Keratinocyte (primary cell): ENCODE results near the gene CADM2. TPM values are rescaled to one million over a fixed set of nuclear protein-coding genes. Genes with fewer than 3 reads are reported as not detected.

ENCODE experiments used
- DNase-seq: peaks from one replicate; pipeline ENCODE4 v3.0.0-alpha.2; 2011; ENCODE audit warnings: low read depth, missing footprints, low spot score
- FAIRE-seq: peaks from 2 replicates; lab custom pipeline; 2011; peaks lifted over from hg19 to GRCh38; lab: Jason Lieb, UNC
- H2AFZ ChIP-seq: 2 replicates; pipeline ENCODE4 v1.6.0; 2012; ENCODE audit warnings: low read length, control low read depth, inconsistent platforms; ENCODE audit not compliant: control insufficient read depth
- H3K27ac ChIP-seq: 2 replicates; pipeline ENCODE4 v1.5.1; 2011; ENCODE audit warnings: low read length; ENCODE audit not compliant: control insufficient read depth, insufficient read depth
- H3K27me3 ChIP-seq: 3 replicates; pipeline ENCODE4 v1.6.0; 2011; ENCODE audit warnings: low read length; ENCODE audit not compliant: control insufficient read depth, insufficient read depth; ENCODE audit errors: extremely low read depth
- H3K36me3 ChIP-seq, 2 experiments: 2 replicates in 1 of 2; 3 replicates in 1 of 2; pipeline ENCODE4 v1.5.1; 2011; ENCODE audit warnings: low read length in 2 of 2, mild to moderate bottlenecking in 1 of 2; ENCODE audit not compliant: control insufficient read depth in 2 of 2, insufficient read depth in 2 of 2; ENCODE audit errors: extremely low read depth in 1 of 2
- H3K4me1 ChIP-seq: 3 replicates; pipeline ENCODE4 v1.5.1; 2011; ENCODE audit warnings: low read length; ENCODE audit not compliant: control insufficient read depth, insufficient read depth; ENCODE audit errors: extremely low read depth
- H3K4me2 ChIP-seq: 3 replicates; pipeline ENCODE4 v1.6.0; 2011; ENCODE audit warnings: low read depth, low read length; ENCODE audit not compliant: control insufficient read depth, insufficient read depth; ENCODE audit errors: extremely low read depth
- H3K4me3 ChIP-seq, 3 experiments: fragments of 200-600 bp in 1 of 3; sonication (generic) in 1 of 3; 2 replicates in 2 of 3; 3 replicates in 1 of 3; pipeline ENCODE4 v1.5.1; 2011 to 2016; ENCODE audit warnings: low read length in 3 of 3, mild to moderate bottlenecking in 3 of 3, control low read depth in 2 of 3, inconsistent platforms in 1 of 3, low read depth in 1 of 3, mixed read lengths in 1 of 3, mixed run types in 1 of 3, moderate library complexity in 1 of 3; ENCODE audit not compliant: control insufficient read depth in 2 of 3, insufficient read depth in 2 of 3; ENCODE audit errors: extremely low read depth in 1 of 3
- H3K79me2 ChIP-seq: 2 replicates; pipeline ENCODE4 v1.6.0; 2012; ENCODE audit warnings: low read length; ENCODE audit not compliant: control insufficient read depth, insufficient read depth
- H3K9ac ChIP-seq: 3 replicates; pipeline ENCODE4 v1.6.0; 2011; ENCODE audit warnings: low read length; ENCODE audit not compliant: control insufficient read depth, insufficient read depth; ENCODE audit errors: extremely low read depth
- H3K9me1 ChIP-seq: 3 replicates; pipeline ENCODE4 v1.6.0; 2011; ENCODE audit warnings: low read length; ENCODE audit not compliant: control insufficient read depth, insufficient read depth; ENCODE audit errors: extremely low read depth
- H3K9me3 ChIP-seq: 2 replicates; pipeline ENCODE4 v1.5.1; 2012; ENCODE audit warnings: low read depth, low read length; ENCODE audit not compliant: control insufficient read depth
- H4K20me1 ChIP-seq: 3 replicates; pipeline ENCODE4 v1.6.0; 2011; ENCODE audit warnings: low read length; ENCODE audit not compliant: control insufficient read depth, insufficient read depth; ENCODE audit errors: extremely low read depth
- EZH2 ChIP-seq: IDR thresholded peaks from one replicate; pipeline ENCODE4 v1.6.1; 2012; ENCODE audit warnings: inconsistent platforms, mild to moderate bottlenecking, low read length, moderate library complexity
- dilution Hi-C: fragments of 300-500 bp; cut with MboI; formaldehyde crosslinking; loops from one replicate; pipeline ENCODE4 v1.7.0; 2020; ENCODE audit warnings: low sequenced_read_pairs; ENCODE audit not compliant: extremely low pct_ligation_motif_present
- polyA plus RNA-seq, 5 experiments: library from polyadenylated mRNA; depleted of rRNA in 3 of 5; stranded (reverse) in 3 of 5; stranded (forward) in 1 of 5; unstranded in 1 of 5; fragments of >200 nt; gene quantifications; 1 replicate in 1 of 5; 2 replicates in 3 of 5; 3 replicates in 1 of 5; pipeline versions ENCODE4 v1.2.1 to v1.2.3, GENCODE V29; 2011 to 2012; ENCODE audit warnings: missing spikeins in 2 of 5, low read depth in 1 of 5, low replicate concordance in 1 of 5
- TF ChIP-seq, protein P1 (sequence below), 3 experiments: IDR thresholded peaks in 1 of 3; conservative IDR thresholded peaks in 1 of 3; optimal IDR thresholded peaks in 1 of 3; 2 replicates in 2 of 3; 3 replicates in 1 of 3; pipeline versions ENCODE3 to v1.5.1; 2011; ENCODE audit warnings: low read length in 3 of 3, mild to moderate bottlenecking in 3 of 3, moderate library complexity in 2 of 3, control low read depth in 1 of 3, inconsistent platforms in 1 of 3; ENCODE audit not compliant: insufficient read depth in 2 of 3; ENCODE audit errors: extremely low read depth in 1 of 3

Gene CADM2
- polyA plus RNA-seq, 1 donor (not counting 4 experiments of a cell fraction or from before 2014, with no cell fraction given) = not detected

DNA sequence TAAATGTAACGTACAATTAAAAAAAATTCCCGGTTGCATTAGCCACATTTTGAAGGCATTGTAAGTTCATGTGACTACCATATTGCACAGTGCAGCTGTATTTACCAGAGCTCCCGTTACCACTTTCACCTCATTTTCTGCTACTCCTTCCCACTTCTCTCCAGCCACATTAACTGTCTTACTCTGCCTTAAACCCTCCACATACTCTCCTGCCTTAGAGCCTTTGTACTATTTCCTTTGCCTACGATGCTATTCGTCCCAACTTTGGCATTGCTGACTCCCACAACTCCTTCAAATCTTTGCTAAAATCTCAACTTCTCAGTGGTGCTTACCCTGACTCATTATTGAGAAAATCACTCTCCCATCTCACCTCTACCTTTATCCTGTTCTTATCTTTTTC is 115.2 kb downstream of the CADM2 start:
- no peak for FAIRE-seq
- H3K4me2 ChIP-seq = no peak overlapping the region
- H3K4me1 ChIP-seq = no peaks in the 10 kb centered on the region
- H3K9me1 ChIP-seq = no peaks in the 10 kb centered on the region
- H3K4me3 ChIP-seq = no peak overlapping the region
- no peaks in the 10 kb centered on the region for H4K20me1 ChIP-seq
- dilution Hi-C loops = no loop called here
- no peaks in the 10 kb centered on the region for H3K9me3 ChIP-seq
- H3K36me3 ChIP-seq = no peaks in the 10 kb centered on the region
- H3K79me2 ChIP-seq = no peaks in the 10 kb centered on the region
- no peak overlapping the region for H2AFZ ChIP-seq
- DNase-seq = no peak
- no peaks in the 10 kb centered on the region for H3K27me3 ChIP-seq
- no peak for TF ChIP-seq EZH2
- no peak overlapping the region for H3K9ac ChIP-seq
- no peak overlapping the region for H3K27ac ChIP-seq

DNA sequence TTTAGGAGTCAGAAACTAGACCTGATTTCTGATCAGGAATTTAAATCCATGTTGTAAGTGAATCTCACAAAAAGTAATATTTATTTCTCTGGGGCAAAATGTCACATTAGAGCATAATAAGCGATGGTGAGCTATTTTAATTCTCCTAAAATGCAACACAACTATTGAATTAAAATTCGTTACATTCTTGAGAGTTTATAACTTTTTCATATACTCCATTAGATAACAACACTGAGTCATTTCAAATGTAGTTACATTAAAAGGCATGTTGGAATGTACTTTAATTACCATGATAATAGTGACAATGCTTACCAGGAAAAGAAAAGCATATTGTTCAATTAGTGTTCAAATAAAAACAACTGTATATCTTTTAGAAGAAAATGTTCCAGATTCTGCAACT is 116.9 kb downstream of the CADM2 start:
- Histone ChIP-seq H3K27ac (no peak overlapping the region), H3K27me3 (no peaks in the 10 kb centered on the region), H2AFZ (no peak overlapping the region), H3K9me3 (no peaks in the 10 kb centered on the region), H3K79me2 (no peaks in the 10 kb centered on the region), H3K36me3 (no peaks in the 10 kb centered on the region), H3K4me2 (no peak overlapping the region), H4K20me1 (no peaks in the 10 kb centered on the region), H3K9ac (no peak overlapping the region), H3K4me3 (no peak overlapping the region), H3K4me1 (no peaks in the 10 kb centered on the region), H3K9me1 (no peaks in the 10 kb centered on the region)
- dilution Hi-C loops = no loop called here
- DNase-seq (no peak), FAIRE-seq (no peak)
- no peak for TF ChIP-seq EZH2
- TF ChIP-seq, protein P1, sequence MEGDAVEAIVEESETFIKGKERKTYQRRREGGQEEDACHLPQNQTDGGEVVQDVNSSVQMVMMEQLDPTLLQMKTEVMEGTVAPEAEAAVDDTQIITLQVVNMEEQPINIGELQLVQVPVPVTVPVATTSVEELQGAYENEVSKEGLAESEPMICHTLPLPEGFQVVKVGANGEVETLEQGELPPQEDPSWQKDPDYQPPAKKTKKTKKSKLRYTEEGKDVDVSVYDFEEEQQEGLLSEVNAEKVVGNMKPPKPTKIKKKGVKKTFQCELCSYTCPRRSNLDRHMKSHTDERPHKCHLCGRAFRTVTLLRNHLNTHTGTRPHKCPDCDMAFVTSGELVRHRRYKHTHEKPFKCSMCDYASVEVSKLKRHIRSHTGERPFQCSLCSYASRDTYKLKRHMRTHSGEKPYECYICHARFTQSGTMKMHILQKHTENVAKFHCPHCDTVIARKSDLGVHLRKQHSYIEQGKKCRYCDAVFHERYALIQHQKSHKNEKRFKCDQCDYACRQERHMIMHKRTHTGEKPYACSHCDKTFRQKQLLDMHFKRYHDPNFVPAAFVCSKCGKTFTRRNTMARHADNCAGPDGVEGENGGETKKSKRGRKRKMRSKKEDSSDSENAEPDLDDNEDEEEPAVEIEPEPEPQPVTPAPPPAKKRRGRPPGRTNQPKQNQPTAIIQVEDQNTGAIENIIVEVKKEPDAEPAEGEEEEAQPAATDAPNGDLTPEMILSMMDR (optimal IDR thresholded peaks at IDR 0.05 in 1 of 3, IDR thresholded peaks at IDR 0.05 in 1 of 3, conservative IDR thresholded peaks at IDR 0.05 in 1 of 3; ENCODE audit: extremely low read depth in 1 of 3, insufficient read depth in 2 of 3, low read length in 3 of 3) = no peak

DNA sequence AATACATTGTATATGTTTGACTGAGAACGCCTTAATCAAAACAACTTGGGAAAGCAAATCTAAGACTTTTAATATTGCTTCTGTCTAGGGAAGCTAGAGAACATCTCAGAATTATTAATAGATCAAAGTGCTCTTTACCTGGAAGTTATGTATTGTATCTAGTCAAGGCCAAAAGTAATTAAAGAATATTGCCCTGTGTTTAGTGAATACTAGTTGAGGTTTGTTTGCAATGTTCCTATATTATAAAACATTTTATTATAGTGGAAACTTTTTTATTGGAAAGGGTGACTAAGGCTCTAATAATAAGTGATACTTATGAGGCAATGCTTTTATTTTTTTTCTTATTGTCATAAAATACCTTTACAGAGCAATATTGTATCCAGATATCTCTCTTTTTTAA is 118.2 kb downstream of the CADM2 start:
- H3K36me3 ChIP-seq = no peaks in the 10 kb centered on the region
- H3K9ac ChIP-seq = no peak overlapping the region
- no peaks in the 10 kb centered on the region for H4K20me1 ChIP-seq
- H3K9me1 ChIP-seq = no peaks in the 10 kb centered on the region
- no peak overlapping the region for H3K27ac ChIP-seq
- DNase-seq (no peak), FAIRE-seq (no peak)
- no peaks in the 10 kb centered on the region for H3K27me3 ChIP-seq
- dilution Hi-C loops = no loop called here
- H3K9me3 ChIP-seq = no peaks in the 10 kb centered on the region
- no peak overlapping the region for H3K4me2 ChIP-seq
- no peak overlapping the region for H2AFZ ChIP-seq
- H3K4me3 ChIP-seq = no peak overlapping the region
- H3K4me1 ChIP-seq = no peaks in the 10 kb centered on the region
- TF ChIP-seq, protein P1 (optimal IDR thresholded peaks at IDR 0.05 in 1 of 3, IDR thresholded peaks at IDR 0.05 in 1 of 3, conservative IDR thresholded peaks at IDR 0.05 in 1 of 3; ENCODE audit: extremely low read depth in 1 of 3, insufficient read depth in 2 of 3, low read length in 3 of 3) = no peak
- no peak for TF ChIP-seq EZH2
- no peaks in the 10 kb centered on the region for H3K79me2 ChIP-seq
